ENCODE results near the gene SPECC1. TPM values are rescaled to one million over a fixed set of nuclear protein-coding genes. Genes with fewer than 3 reads are reported as not detected.

Gene SPECC1
- total RNA-seq, 1 donor from 2014 or later = 83.0 TPM

DNA sequence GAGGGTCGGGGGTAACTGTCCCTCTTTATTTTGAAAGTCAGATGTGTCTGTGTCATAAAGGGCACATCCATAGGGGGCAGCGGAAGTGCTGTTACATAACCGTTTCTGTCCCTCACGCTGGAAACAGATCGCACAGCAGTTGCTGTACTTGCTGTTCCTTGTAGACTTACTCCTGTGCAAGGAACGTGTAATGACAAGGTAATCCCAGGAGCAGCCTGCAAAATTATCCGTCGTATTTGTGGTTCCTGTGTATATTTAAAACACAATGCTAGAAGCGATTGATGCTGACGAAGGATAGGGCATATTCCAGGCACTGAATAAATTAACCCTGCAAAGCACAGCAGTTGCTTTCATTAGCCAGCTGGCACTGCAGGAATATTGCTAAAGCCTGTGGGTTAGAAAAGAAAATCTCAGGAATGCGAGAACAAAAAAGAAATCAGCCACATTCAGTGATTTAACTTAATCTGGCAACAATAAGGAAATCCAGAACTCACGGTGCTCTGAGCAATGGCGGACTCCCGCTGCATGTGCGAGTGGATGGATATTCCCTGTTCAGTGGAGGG lies 76.2 kb downstream of the SPECC1 start:
- H3K9ac ChIP-seq (ENCODE audit: low read length) = no peak overlapping the region
- no peaks in the 10 kb centered on the region for H3K9me3 ChIP-seq (ENCODE audit: insufficient read depth, low read depth, low read length)
- H3K27ac Mint-ChIP-seq (ENCODE audit: unreplicated experiment) = no peak overlapping the region
- H3K4me1 Mint-ChIP-seq (ENCODE audit: low read depth, unreplicated experiment) = peaks cover 4% of the 10 kb centered on the region
- H3K4me3 ChIP-seq (ENCODE audit: insufficient read depth, low read depth, low read length) = no peak overlapping the region
- H3K4me3 Mint-ChIP-seq (ENCODE audit: unreplicated experiment) = no peak overlapping the region
- no peaks in the 10 kb centered on the region for H3K79me2 ChIP-seq (ENCODE audit: insufficient read depth, low read length)
- H3K27me3 ChIP-seq (ENCODE audit: insufficient read depth, low read length) = no peaks in the 10 kb centered on the region
- H3K27ac ChIP-seq (ENCODE audit: low read depth, low read length) = no peak overlapping the region
- FAIRE-seq = peak; percentile 20
- H3K27me3 Mint-ChIP-seq (ENCODE audit: low read depth, unreplicated experiment) = peaks cover 14% of the 10 kb centered on the region
- H3K4me1 ChIP-seq (ENCODE audit: insufficient read depth, low read length) = peaks cover 8% of the 10 kb centered on the region
- peak overlapping the region; percentile 38 for H3K4me2 ChIP-seq (ENCODE audit: low read length)
- H2AFZ ChIP-seq (ENCODE audit: low read depth, low read length) = peak overlapping the region; percentile 28
- no peaks in the 10 kb centered on the region for H3K36me3 Mint-ChIP-seq (ENCODE audit: low read depth, unreplicated experiment)
- peak; percentile 83 for DNase-seq (ENCODE audit: low read depth)
- no peaks in the 10 kb centered on the region for H3K36me3 ChIP-seq (ENCODE audit: insufficient read depth, low read length)
- TF ChIP-seq EZH2 (IDR thresholded peaks at IDR 0.05; ENCODE audit: insufficient read depth, low read length) = no peak
- TF ChIP-seq, protein P1, sequence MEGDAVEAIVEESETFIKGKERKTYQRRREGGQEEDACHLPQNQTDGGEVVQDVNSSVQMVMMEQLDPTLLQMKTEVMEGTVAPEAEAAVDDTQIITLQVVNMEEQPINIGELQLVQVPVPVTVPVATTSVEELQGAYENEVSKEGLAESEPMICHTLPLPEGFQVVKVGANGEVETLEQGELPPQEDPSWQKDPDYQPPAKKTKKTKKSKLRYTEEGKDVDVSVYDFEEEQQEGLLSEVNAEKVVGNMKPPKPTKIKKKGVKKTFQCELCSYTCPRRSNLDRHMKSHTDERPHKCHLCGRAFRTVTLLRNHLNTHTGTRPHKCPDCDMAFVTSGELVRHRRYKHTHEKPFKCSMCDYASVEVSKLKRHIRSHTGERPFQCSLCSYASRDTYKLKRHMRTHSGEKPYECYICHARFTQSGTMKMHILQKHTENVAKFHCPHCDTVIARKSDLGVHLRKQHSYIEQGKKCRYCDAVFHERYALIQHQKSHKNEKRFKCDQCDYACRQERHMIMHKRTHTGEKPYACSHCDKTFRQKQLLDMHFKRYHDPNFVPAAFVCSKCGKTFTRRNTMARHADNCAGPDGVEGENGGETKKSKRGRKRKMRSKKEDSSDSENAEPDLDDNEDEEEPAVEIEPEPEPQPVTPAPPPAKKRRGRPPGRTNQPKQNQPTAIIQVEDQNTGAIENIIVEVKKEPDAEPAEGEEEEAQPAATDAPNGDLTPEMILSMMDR (IDR thresholded peaks at IDR 0.05; ENCODE audit: insufficient read depth, low read depth, low read length) = no peak
- peaks cover 2% of the 10 kb centered on the region for H3K9me3 Mint-ChIP-seq (ENCODE audit: unreplicated experiment)
- H4K20me1 ChIP-seq (ENCODE audit: insufficient read depth, low read length) = no peaks in the 10 kb centered on the region

DNA sequence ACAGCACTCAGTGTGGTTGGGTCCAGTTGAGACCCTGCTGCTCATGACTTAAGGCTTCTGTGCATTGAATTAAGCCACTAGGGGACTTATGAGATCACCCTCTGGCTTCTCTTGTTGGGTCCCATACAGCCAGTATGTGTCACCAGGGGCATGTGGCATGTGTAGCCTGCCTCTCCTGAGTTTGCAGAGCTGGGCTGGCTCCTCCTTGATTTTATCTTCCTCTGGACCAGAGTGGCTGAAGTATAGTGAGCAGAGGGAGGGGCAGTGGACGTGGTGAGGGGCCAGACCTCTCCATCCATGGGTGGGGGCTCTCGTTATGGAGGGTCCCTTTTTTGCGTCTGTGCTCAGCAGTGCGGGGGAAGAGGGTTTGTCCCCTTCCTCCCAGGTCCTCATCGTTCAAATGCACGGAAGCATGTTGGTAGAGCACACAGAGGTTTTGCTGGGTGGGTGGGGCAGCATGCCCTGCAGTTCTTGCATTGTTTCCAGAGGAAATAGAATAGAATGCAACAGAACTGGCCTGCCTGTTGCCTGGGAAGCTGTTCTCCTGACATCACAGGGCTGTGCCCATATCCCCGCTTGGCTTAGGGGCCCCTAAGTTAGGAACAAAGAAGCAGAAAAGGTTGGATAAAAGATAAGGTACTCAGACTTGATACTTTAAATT lies 77.4 kb downstream of the SPECC1 start:
- Histone ChIP-seq H4K20me1 (ENCODE audit: insufficient read depth, low read length) (no peaks in the 10 kb centered on the region), H3K36me3 (ENCODE audit: insufficient read depth, low read length) (no peaks in the 10 kb centered on the region), H3K27ac (ENCODE audit: low read depth, low read length) (no peak overlapping the region), H3K9me3 (ENCODE audit: insufficient read depth, low read depth, low read length) (no peaks in the 10 kb centered on the region), H3K4me1 (ENCODE audit: insufficient read depth, low read length) (peaks cover 13% of the 10 kb centered on the region), H3K4me3 (ENCODE audit: insufficient read depth, low read depth, low read length) (no peak overlapping the region), H3K9ac (ENCODE audit: low read length) (no peak overlapping the region), H3K27me3 (ENCODE audit: insufficient read depth, low read length) (no peaks in the 10 kb centered on the region), H3K4me2 (ENCODE audit: low read length) (no peak overlapping the region), H3K79me2 (ENCODE audit: insufficient read depth, low read length) (no peaks in the 10 kb centered on the region), H2AFZ (ENCODE audit: low read depth, low read length) (no peak overlapping the region)
- H3K4me3 Mint-ChIP-seq (ENCODE audit: unreplicated experiment) = no peak overlapping the region
- peaks cover 4% of the 10 kb centered on the region for H3K27me3 Mint-ChIP-seq (ENCODE audit: low read depth, unreplicated experiment)
- FAIRE-seq = no peak
- H3K27ac Mint-ChIP-seq (ENCODE audit: unreplicated experiment) = no peak overlapping the region
- H3K36me3 Mint-ChIP-seq (ENCODE audit: low read depth, unreplicated experiment) = no peaks in the 10 kb centered on the region
- peaks cover 15% of the 10 kb centered on the region for H3K4me1 Mint-ChIP-seq (ENCODE audit: low read depth, unreplicated experiment)
- no peak for DNase-seq (ENCODE audit: low read depth)
- peaks cover 2% of the 10 kb centered on the region for H3K9me3 Mint-ChIP-seq (ENCODE audit: unreplicated experiment)
- TF ChIP-seq EZH2 (IDR thresholded peaks at IDR 0.05; ENCODE audit: insufficient read depth, low read length) = no peak
- TF ChIP-seq, protein P1 (IDR thresholded peaks at IDR 0.05; ENCODE audit: insufficient read depth, low read depth, low read length) = no peak

All from astrocyte (in vitro differentiated cells and primary cell).